Mesenchymal stem cell (in vitro differentiated cells and primary cell): ENCODE measurements around the gene DCUN1D1. TPM values are rescaled to one million over a fixed set of nuclear protein-coding genes. Genes with fewer than 3 reads are reported as not detected.

Experiments used
- DNase-seq: peaks from one replicate; pipeline ENCODE4 v3.0.0-alpha.2; 2013
- H2AFZ ChIP-seq: one replicate; pipeline ENCODE4 v1.6.1; 2013; ENCODE audit warnings: low read depth, mild to moderate bottlenecking, control low read depth, inconsistent platforms, low read length, moderate library complexity
- H2AK5ac ChIP-seq: 2 replicates; pipeline ENCODE4 v1.6.1; 2013; ENCODE audit warnings: low read length, moderate library complexity, mild to moderate bottlenecking, inconsistent platforms; ENCODE audit not compliant: severe bottlenecking
- H2BK120ac ChIP-seq: one replicate; pipeline ENCODE4 v1.6.1; 2013; ENCODE audit warnings: low read depth, mild to moderate bottlenecking, inconsistent platforms, low read length, moderate library complexity
- H2BK12ac ChIP-seq, 2 experiments: one replicate each; pipeline ENCODE4 v1.6.1; 2013; ENCODE audit warnings: inconsistent platforms in 2 of 2, low read length in 2 of 2, mild to moderate bottlenecking in 2 of 2, moderate library complexity in 2 of 2, control low read depth in 1 of 2
- H2BK15ac ChIP-seq: one replicate; pipeline ENCODE4 v1.6.1; 2013; ENCODE audit warnings: mild to moderate bottlenecking, low read depth, inconsistent platforms; ENCODE audit not compliant: poor library complexity, severe bottlenecking
- H2BK5ac ChIP-seq: 2 replicates; pipeline ENCODE4 v1.6.1; 2013; ENCODE audit warnings: low read depth, mild to moderate bottlenecking, low read length, control low read depth, inconsistent platforms; ENCODE audit not compliant: poor library complexity, severe bottlenecking
- H3K14ac ChIP-seq, 2 experiments: one replicate each; pipeline ENCODE4 v1.6.1; 2013; ENCODE audit warnings: inconsistent platforms in 2 of 2, low read length in 2 of 2, control low read depth in 1 of 2, mild to moderate bottlenecking in 1 of 2, moderate library complexity in 1 of 2
- H3K18ac ChIP-seq, 2 experiments: one replicate each; pipeline ENCODE4 v1.6.1; 2013; ENCODE audit warnings: inconsistent platforms in 2 of 2, low read length in 2 of 2, control low read depth in 1 of 2, low read depth in 1 of 2, mild to moderate bottlenecking in 1 of 2
- H3K23ac ChIP-seq, 2 experiments: one replicate each; pipeline ENCODE4 v1.6.1; 2013; ENCODE audit warnings: inconsistent platforms in 2 of 2, low read length in 2 of 2, mild to moderate bottlenecking in 2 of 2, moderate library complexity in 2 of 2, control low read depth in 1 of 2
- H3K27ac ChIP-seq: 2 replicates; pipeline ENCODE4 v1.5.1; 2013; ENCODE audit warnings: mild to moderate bottlenecking, moderate library complexity, low read length, control low read depth, inconsistent platforms; ENCODE audit not compliant: poor library complexity, severe bottlenecking
- H3K27me3 ChIP-seq, 2 experiments: 2 replicates each; pipeline versions ENCODE4 v1.6.1 to v1.7.0; 2013; ENCODE audit warnings: low read length in 2 of 2, mild to moderate bottlenecking in 2 of 2, moderate library complexity in 2 of 2, control low read depth in 1 of 2, inconsistent platforms in 1 of 2; ENCODE audit not compliant: control insufficient read depth in 1 of 2, insufficient read depth in 1 of 2
- H3K36me3 ChIP-seq, 2 experiments: 2 replicates each; pipeline versions ENCODE4 v1.6.1 to v1.7.0; 2013; ENCODE audit warnings: low read length in 2 of 2, control low read depth in 1 of 2, inconsistent platforms in 1 of 2, low read depth in 1 of 2, mild to moderate bottlenecking in 1 of 2; ENCODE audit not compliant: insufficient read depth in 2 of 2, control insufficient read depth in 1 of 2
- H3K4ac ChIP-seq, 2 experiments: one replicate each; pipeline ENCODE4 v1.6.1; 2013; ENCODE audit warnings: inconsistent platforms in 2 of 2, low read length in 2 of 2, mild to moderate bottlenecking in 2 of 2, moderate library complexity in 2 of 2, control low read depth in 1 of 2, low read depth in 1 of 2
- H3K4me1 ChIP-seq: 2 replicates; pipeline ENCODE4 v1.6.1; 2013; ENCODE audit warnings: low read depth, low read length, control low read depth; ENCODE audit not compliant: control insufficient read depth, insufficient read depth
- H3K4me2 ChIP-seq: 2 replicates; pipeline ENCODE4 v1.6.1; 2013; ENCODE audit warnings: low read length, mild to moderate bottlenecking, inconsistent platforms; ENCODE audit not compliant: poor library complexity, severe bottlenecking
- H3K4me3 ChIP-seq, 2 experiments: 2 replicates each; pipeline versions ENCODE4 v1.5.1 to v1.7.0; 2013; ENCODE audit warnings: low read length in 2 of 2, mild to moderate bottlenecking in 2 of 2, control low read depth in 1 of 2, low read depth in 1 of 2; ENCODE audit not compliant: insufficient read depth in 1 of 2
- H3K79me1 ChIP-seq: replicated peaks from 2 replicates; pipeline ENCODE4 v1.6.1; 2013; ENCODE audit warnings: mild to moderate bottlenecking, control low read depth, low read length, inconsistent platforms; ENCODE audit not compliant: poor library complexity, severe bottlenecking
- H3K9ac ChIP-seq: 2 replicates; pipeline ENCODE4 v1.7.0; 2013; ENCODE audit warnings: mild to moderate bottlenecking, low read length, moderate library complexity
- H3K9me3 ChIP-seq: 2 replicates; pipeline ENCODE4 v1.7.0; 2013; ENCODE audit warnings: mild to moderate bottlenecking, low read length; ENCODE audit not compliant: control insufficient read depth
- H4K8ac ChIP-seq: one replicate; pipeline ENCODE4 v1.6.1; 2013; ENCODE audit warnings: inconsistent platforms, mild to moderate bottlenecking, low read length, moderate library complexity
- H4K91ac ChIP-seq: one replicate; pipeline ENCODE4 v1.6.1; 2013; ENCODE audit warnings: mild to moderate bottlenecking, low read length, inconsistent platforms
- WGBS: methylation state at CpG from one replicate; pipeline ENCODE4 v1.1.7; 2013; ENCODE audit warnings: mixed read lengths; 5-methylcytosine and 5-hydroxymethylcytosine counted together
- polyA plus RNA-seq, 2 experiments: library from polyadenylated mRNA; stranded (reverse); fragments of 200-250 nt; gene quantifications; one replicate each; pipeline ENCODE4 v1.2.3, GENCODE V29; 2013

DCUN1D1 gene
- 38.5 TPM for polyA plus RNA-seq (2013, experiment 1 of 2)
- polyA plus RNA-seq (2013, experiment 2 of 2) = 42.5 TPM

DNA sequence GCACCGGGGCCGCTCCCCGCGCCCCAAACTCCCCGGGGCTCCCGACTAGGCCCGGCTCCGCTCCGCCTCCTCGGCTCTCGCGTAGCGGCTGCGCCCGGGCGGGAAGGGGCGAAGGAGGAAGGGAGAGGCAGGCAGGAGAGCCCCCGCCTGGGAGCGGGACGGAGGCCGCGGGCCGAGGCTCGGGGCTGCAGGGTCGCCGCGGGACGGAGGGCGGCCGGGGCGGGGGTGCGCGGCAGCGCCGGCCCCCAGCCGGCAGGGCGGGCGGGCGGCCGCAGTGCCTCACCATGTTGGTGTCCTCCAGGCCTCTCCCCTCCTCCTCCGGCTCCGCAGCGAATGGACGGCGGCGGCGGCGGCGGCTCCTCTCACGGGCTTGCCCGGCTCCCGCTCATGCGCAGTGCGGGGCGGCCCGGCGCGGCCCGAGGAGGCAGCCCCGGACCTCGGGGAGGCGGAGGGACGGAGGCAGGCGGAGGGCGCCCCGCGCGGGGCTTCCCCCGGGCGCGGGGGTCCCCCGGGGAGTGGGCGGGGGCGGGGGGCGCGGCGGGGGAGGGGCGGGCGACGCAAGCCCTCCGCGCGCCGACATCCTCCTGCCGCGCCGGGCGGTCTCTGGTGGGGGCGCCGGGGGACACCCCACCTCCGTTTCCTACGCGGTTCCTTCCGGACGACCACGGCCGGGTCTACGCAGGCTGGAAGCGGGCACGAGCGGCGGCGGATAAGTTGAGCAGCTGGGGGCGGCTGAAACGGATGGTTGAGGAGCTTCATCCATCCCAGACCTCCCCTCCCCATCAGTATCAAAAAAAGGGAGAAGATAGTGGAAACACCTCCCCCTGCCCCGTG lies at the start of gene DCUN1D1:
Gene DCUN1D1, minus strand, starts transcription at position 335 of the 834 bp plus-strand sequence. Its CDS starts 49 bp downstream, at position 286.
- H2BK12ac ChIP-seq = no peak within 1 kb of the TSS
- H4K91ac ChIP-seq = peak within 1 kb of the TSS; percentile 90
- peak within 1 kb of the TSS in 1 of 2 experiments; percentile 89 for H3K23ac ChIP-seq
- H2AK5ac ChIP-seq = peak within 1 kb of the TSS; percentile 16
- H2BK120ac ChIP-seq = peak within 1 kb of the TSS; percentile 87
- H2BK5ac ChIP-seq = peak within 1 kb of the TSS; percentile 74
- WGBS = 0% methylated on average over 26 of the region's 106 CpGs
- no peaks in the 10 kb centered on the region for H3K27me3 ChIP-seq
- H3K9ac ChIP-seq = peak within 1 kb of the TSS; percentile 92
- H3K4me3 ChIP-seq = peak within 1 kb of the TSS; percentile 93 to 98
- H3K27ac ChIP-seq = no peak within 1 kb of the TSS
- peak within 1 kb of the TSS; percentile 79 to 94 for H3K18ac ChIP-seq
- peak within 1 kb of the TSS; percentile 98 for H4K8ac ChIP-seq
- peak within 1 kb of the TSS; percentile 99 for H2AFZ ChIP-seq
- peak within 1 kb of the TSS; percentile 90 for H3K4me2 ChIP-seq
- H3K79me1 ChIP-seq = peaks cover 1% of the 10 kb centered on the region
- H3K14ac ChIP-seq = peak within 1 kb of the TSS in 1 of 2 experiments; percentile 97
- peak; percentile 88 for DNase-seq
- H3K4me1 ChIP-seq = peaks cover 10% of the 10 kb centered on the region
- peak within 1 kb of the TSS; percentile 89 to 91 for H3K4ac ChIP-seq
- no peaks in the 10 kb centered on the region for H3K36me3 ChIP-seq
- peak within 1 kb of the TSS; percentile 85 for H2BK15ac ChIP-seq
- H3K9me3 ChIP-seq = no peaks in the 10 kb centered on the region

GRCh38 chr3:183028416-183028815 lies 48.1 kb upstream of the DCUN1D1 start:
- Histone ChIP-seq H2BK15ac (no peak overlapping the region), H3K14ac (no peak overlapping the region), H3K79me1 (peaks cover 2% of the 10 kb centered on the region), H4K91ac (no peak overlapping the region), H3K4me3 (no peak overlapping the region), H3K18ac (no peak overlapping the region), H3K27me3 (no peaks in the 10 kb centered on the region), H3K4ac (no peak overlapping the region), H2AFZ (no peak overlapping the region), H2BK120ac (no peak overlapping the region), H2AK5ac (no peak overlapping the region), H3K27ac (no peak overlapping the region), H3K4me2 (no peak overlapping the region), H4K8ac (no peak overlapping the region), H3K36me3 (peaks cover 6 to 65% of the 10 kb centered on the region in 2 experiments), H3K4me1 (peaks cover 3% of the 10 kb centered on the region), H3K9me3 (peaks cover 9% of the 10 kb centered on the region), H3K9ac (no peak overlapping the region), H2BK5ac (no peak overlapping the region), H2BK12ac (no peak overlapping the region), H3K23ac (no peak overlapping the region)
- DNase-seq = no peak
- WGBS = 86% methylated on average over 2 of the region's 3 CpGs

- Histone ChIP-seq H2AFZ (no peak overlapping the region), H3K4me2 (no peak overlapping the region), H3K36me3 (peaks cover 6 to 62% of the 10 kb centered on the region in 2 experiments), H3K9ac (no peak overlapping the region), H2AK5ac (no peak overlapping the region), H3K27ac (no peak overlapping the region), H2BK5ac (no peak overlapping the region), H3K79me1 (peaks cover 2% of the 10 kb centered on the region), H3K18ac (no peak overlapping the region), H2BK15ac (no peak overlapping the region), H3K9me3 (peaks cover 9% of the 10 kb centered on the region), H3K4ac (no peak overlapping the region), H2BK12ac (no peak overlapping the region), H4K8ac (no peak overlapping the region), H3K4me1 (peaks cover 1% of the 10 kb centered on the region), H3K4me3 (no peak overlapping the region), H2BK120ac (no peak overlapping the region), H4K91ac (no peak overlapping the region), H3K27me3 (no peaks in the 10 kb centered on the region), H3K14ac (no peak overlapping the region), H3K23ac (no peak overlapping the region)
- no peak for DNase-seq
- WGBS = 100% methylated on average over 1 of the region's 1 CpG
Observed at GRCh38 chr3:183027276-183027675, 46.9 kb upstream of the DCUN1D1 start.

DNA sequence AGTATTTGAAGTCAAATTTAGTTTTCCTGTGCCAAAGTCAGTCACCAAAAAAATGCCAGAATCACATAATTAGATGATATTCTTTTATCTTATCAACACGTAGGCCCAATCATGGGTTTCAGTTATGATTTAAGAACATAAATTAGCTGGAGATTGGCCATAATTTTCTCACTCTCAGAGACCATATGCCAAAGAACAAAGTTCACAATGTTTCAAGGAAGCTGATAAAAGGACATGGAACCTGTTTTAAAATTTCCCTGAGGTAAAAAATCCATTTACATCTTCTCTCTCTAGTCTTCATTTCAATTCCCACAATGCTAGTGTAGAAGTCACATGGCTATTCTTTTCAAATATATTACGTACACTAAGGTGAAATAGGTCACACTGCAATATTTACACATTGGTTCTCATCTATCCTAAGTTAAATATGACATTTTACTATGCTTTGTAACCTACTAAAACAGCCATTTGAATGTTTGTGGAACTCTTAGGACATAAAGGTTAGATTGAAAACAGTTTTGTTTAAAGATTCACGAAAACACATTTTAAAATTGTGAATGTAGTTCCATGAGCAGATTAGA lies 42.7 kb upstream of the DCUN1D1 start:
- H4K91ac ChIP-seq = no peak overlapping the region
- no peak overlapping the region for H2BK120ac ChIP-seq
- H3K27me3 ChIP-seq = no peaks in the 10 kb centered on the region
- no peak overlapping the region for H3K9ac ChIP-seq
- no peak overlapping the region for H3K4ac ChIP-seq
- H2BK12ac ChIP-seq = no peak overlapping the region
- no peak overlapping the region for H3K4me3 ChIP-seq
- H3K18ac ChIP-seq = no peak overlapping the region
- H3K27ac ChIP-seq = no peak overlapping the region
- no peak overlapping the region for H4K8ac ChIP-seq
- H2BK15ac ChIP-seq = no peak overlapping the region
- H3K4me1 ChIP-seq = no peaks in the 10 kb centered on the region
- H2AK5ac ChIP-seq = no peak overlapping the region
- H3K4me2 ChIP-seq = no peak overlapping the region
- H3K36me3 ChIP-seq = peaks cover 11 to 69% of the 10 kb centered on the region in 2 experiments
- no peak overlapping the region for H2BK5ac ChIP-seq
- peaks cover 3% of the 10 kb centered on the region for H3K9me3 ChIP-seq
- peaks cover 2% of the 10 kb centered on the region for H3K79me1 ChIP-seq
- WGBS = 100% methylated on average over 2 of the region's 3 CpGs
- H3K14ac ChIP-seq = no peak overlapping the region
- H3K23ac ChIP-seq = no peak overlapping the region
- no peak for DNase-seq
- no peak overlapping the region for H2AFZ ChIP-seq
